Lower leg skin (tissue), 3 donors: Measurements from ENCODE around the gene ZNF608.

Experiments
- POLR2A ChIP-seq, 2 donors: fragments of 450-650 bp; IDR thresholded peaks; one replicate each; pipeline ENCODE4 v1.6.1; 2016 to 2017; ENCODE audit warnings: antibody characterized with exemption in 2 of 2, mild to moderate bottlenecking in 1 of 2, moderate library complexity in 1 of 2
- TF ChIP-seq, protein P1 (sequence below), 3 donors: fragments of 450-650 bp; IDR thresholded peaks; one replicate each; pipeline ENCODE4 v1.5.1; 2016; ENCODE audit warnings: antibody characterized with exemption in 3 of 3, mild to moderate bottlenecking in 3 of 3, moderate library complexity in 2 of 3

- TF ChIP-seq, protein P1, sequence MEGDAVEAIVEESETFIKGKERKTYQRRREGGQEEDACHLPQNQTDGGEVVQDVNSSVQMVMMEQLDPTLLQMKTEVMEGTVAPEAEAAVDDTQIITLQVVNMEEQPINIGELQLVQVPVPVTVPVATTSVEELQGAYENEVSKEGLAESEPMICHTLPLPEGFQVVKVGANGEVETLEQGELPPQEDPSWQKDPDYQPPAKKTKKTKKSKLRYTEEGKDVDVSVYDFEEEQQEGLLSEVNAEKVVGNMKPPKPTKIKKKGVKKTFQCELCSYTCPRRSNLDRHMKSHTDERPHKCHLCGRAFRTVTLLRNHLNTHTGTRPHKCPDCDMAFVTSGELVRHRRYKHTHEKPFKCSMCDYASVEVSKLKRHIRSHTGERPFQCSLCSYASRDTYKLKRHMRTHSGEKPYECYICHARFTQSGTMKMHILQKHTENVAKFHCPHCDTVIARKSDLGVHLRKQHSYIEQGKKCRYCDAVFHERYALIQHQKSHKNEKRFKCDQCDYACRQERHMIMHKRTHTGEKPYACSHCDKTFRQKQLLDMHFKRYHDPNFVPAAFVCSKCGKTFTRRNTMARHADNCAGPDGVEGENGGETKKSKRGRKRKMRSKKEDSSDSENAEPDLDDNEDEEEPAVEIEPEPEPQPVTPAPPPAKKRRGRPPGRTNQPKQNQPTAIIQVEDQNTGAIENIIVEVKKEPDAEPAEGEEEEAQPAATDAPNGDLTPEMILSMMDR (IDR thresholded peaks at IDR 0.05): no peak
- TF ChIP-seq POLR2A (IDR thresholded peaks at IDR 0.05): no peak
These were observed 16.6 kb downstream of the ZNF608 start for GRCh38 chr5:124729720-124730359.
